Epithelial cell of esophagus (primary cell): ENCODE results near the gene KRTAP9-9.
"Not testable (repeated sequence)": the region's sequence is repeated elsewhere in the genome, so short reads cannot be mapped to it uniquely, and the experiment has no call there.

Source experiments
- DNase-seq: peaks from one replicate; pipeline ENCODE4 v3.0.0; 2010; ENCODE audit warnings: low read depth
- H3K4me3 ChIP-seq: 2 replicates; pipeline ENCODE4 v1.5.1; 2011; ENCODE audit warnings: mild to moderate bottlenecking, low read length, control low read depth
- CTCF ChIP-seq: IDR thresholded peaks from 2 replicates; pipeline ENCODE4 v1.5.1; 2011; ENCODE audit warnings: low read depth, mild to moderate bottlenecking, low read length, control low read depth, inconsistent platforms; ENCODE audit not compliant: insufficient read depth; ENCODE audit errors: missing control alignments

The KRTAP9-9 gene

DNA sequence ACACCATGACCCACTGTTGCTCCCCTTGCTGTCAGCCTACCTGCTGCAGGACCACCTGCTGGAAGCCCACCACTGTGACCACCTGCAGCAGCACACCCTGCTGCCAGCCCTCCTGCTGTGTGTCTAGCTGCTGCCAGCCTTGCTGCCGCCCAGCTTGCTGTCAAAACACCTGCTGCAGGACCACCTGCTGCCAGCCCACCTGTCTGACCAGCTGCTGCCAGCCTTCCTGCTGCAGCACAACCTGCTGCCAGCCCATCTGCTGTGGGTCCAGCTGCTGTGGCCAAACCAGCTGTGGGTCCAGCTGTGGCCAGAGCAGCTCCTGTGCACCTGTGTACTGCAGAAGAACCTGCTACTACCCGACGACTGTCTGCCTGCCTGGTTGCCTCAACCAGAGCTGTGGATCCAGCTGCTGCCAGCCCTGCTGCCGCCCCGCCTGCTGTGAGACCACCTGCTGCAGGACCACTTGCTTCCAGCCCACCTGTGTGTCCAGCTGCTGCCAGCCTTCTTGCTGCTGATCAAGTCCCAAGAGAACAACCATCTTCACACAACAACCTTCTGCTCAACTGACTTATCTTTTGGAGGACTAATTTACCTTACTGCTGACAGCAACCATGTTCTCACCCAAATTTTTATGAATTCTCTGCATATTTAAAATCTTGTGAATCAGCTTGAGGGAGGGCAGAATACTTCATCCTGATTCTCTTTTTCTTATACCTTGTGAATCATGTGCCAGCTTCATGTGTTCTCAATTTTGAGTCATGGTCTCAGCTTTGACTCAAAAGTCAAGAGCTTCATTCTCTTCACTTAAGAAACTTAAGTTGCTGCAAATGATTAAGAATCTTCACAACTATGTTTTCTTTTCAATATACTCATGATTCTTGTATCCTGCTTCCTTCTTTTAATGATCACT, at the start of gene KRTAP9-9:
Gene KRTAP9-9, plus strand, starts transcription at position 4 of the 910 bp plus-strand sequence.
- not testable (repeated sequence) for H3K4me3 ChIP-seq, DNase-seq

GRCh38 chr17:41211845-41212466, 43.2 kb upstream of the KRTAP9-9 start:
- DNase-seq, result peak; percentile 80
- no peak for TF ChIP-seq CTCF
- H3K4me3 ChIP-seq, result no peak overlapping the region

- no peak overlapping the region for H3K4me3 ChIP-seq
- no peak for TF ChIP-seq CTCF
- no peak for DNase-seq
Observed at GRCh38 chr17:41212524-41213169, 42.5 kb upstream of the KRTAP9-9 start.

DNA sequence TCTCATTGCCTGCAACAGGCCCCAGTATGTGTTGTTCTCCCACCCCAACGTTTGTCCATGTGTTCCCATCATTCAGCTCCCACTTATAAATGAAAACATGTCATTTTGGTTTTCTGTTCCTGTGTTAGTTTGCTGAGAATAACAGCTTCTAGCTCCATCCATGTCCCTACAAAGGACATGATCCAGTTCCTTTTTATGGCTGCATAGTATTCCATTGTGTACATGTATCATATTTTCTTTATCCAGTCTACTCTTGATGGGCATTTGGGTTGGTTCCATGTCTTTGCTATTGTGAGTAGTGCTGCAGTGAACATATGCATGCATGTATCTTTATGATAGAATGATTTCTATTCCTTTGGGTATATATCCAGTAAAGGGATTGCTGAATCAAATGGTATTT, 39.5 kb upstream of the KRTAP9-9 start:
- H3K4me3 ChIP-seq, result no peak overlapping the region
- TF ChIP-seq CTCF, result no peak
- DNase-seq, result no peak

DNA sequence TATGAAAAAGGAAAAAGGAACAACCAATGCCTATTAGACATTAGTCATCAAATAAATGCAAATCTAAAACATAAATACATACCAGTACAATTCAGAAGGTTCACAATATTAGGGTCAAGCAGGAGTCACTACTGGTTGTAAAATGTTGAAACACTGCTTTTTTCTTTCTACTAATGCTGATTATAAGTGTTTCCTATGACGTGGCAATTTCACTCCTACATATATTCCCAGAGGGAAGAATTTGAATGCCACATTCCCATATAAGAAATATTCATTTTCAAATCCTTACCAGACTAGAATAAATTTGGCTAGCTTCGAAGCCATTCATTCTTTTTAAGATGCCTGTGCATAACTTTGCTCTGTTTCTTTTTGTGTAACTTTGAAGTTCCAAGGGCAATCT, 31.4 kb upstream of the KRTAP9-9 start:
- no peak for TF ChIP-seq CTCF
- H3K4me3 ChIP-seq, result no peak overlapping the region
- DNase-seq, result no peak

GRCh38 chr17:41226051-41226450, 29.1 kb upstream of the KRTAP9-9 start:
- no peak overlapping the region for H3K4me3 ChIP-seq
- DNase-seq, result no peak
- TF ChIP-seq CTCF, result no peak

DNA sequence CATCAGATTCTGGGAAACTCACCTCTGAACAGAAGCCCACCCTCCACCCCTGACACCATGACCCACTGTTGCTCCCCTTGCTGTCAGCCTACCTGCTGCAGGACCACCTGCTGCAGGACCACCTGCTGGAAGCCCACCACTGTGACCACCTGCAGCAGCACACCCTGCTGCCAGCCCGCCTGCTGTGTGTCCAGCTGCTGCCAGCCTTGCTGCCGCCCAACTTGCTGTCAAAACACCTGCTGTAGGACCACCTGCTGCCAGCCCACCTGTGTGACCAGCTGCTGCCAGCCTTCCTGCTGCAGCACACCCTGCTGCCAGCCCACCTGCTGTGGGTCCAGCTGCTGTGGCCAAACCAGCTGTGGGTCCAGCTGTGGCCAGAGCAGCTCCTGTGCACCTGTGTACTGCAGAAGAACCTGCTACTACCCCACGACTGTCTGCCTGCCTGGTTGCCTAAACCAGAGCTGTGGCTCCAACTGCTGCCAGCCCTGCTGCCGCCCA, 28.5 kb upstream of the KRTAP9-9 start, which contains the start of gene KRTAP9-2:
Gene KRTAP9-2, plus strand, starts transcription at position 51 of the 498 bp plus-strand sequence. Its CDS starts 7 bp downstream, at position 58.
- not testable (repeated sequence) for H3K4me3 ChIP-seq, DNase-seq
